OCI-LY7 (cell line): ENCODE results near the gene FBXO47. TPM values are rescaled to one million over a fixed set of nuclear protein-coding genes. Genes with fewer than 3 reads are reported as not detected.

Experiments
- BruUV-seq: library from RNA; stranded (reverse); fragments of 400-500 nt; replicated peaks from 2 replicates; lab custom pipeline; 2021; lab: Mats Ljungman, UMichigan
- CTCF ChIA-PET: fragments of 300-600 bp; sonication (Branson Sonifier 250); formaldehyde crosslinking; loops from one replicate; lab custom pipeline; 2022; ENCODE audit warnings: antibody characterized with exemption; ENCODE audit not compliant: unreplicated experiment; lab: Charles Lee
- POLR2A ChIA-PET: fragments of 300-600 bp; sonication (Branson Sonifier 250); formaldehyde crosslinking; loops from one replicate; lab custom pipeline; 2022; ENCODE audit warnings: antibody characterized with exemption; lab: Charles Lee
- DNase-seq: peaks from one replicate; pipeline ENCODE4 v3.0.0-alpha.2; 2015; ENCODE audit warnings: low spot score
- H2AFZ ChIP-seq: fragments of 200-600 bp; sonication (generic), shearing (Covaris generic); 2 replicates; pipeline ENCODE4 v1.6.1; 2014; ENCODE audit warnings: mild to moderate bottlenecking, antibody characterized with exemption, low read length, moderate library complexity
- H3K27ac ChIP-seq: fragments of 200-600 bp; sonication (generic); 2 replicates; pipeline ENCODE4 v1.5.1; 2014; ENCODE audit warnings: mixed run types, low read depth, mild to moderate bottlenecking, moderate library complexity, low read length, inconsistent platforms; ENCODE audit not compliant: poor library complexity, severe bottlenecking
- H3K36me3 ChIP-seq: fragments of 200-600 bp; sonication (generic); 2 replicates; pipeline ENCODE4 v1.6.1; 2014; ENCODE audit warnings: mild to moderate bottlenecking, antibody characterized with exemption, low read length, moderate library complexity, mixed read lengths; ENCODE audit not compliant: insufficient read depth
- H3K4me1 ChIP-seq: fragments of 200-600 bp; sonication (generic); 2 replicates; pipeline ENCODE4 v1.5.1; 2014; ENCODE audit warnings: mild to moderate bottlenecking, low read length; ENCODE audit not compliant: insufficient read depth, poor library complexity, severe bottlenecking
- H3K4me2 ChIP-seq: fragments of 200-600 bp; sonication (generic); 2 replicates; pipeline ENCODE4 v1.6.1; 2014; ENCODE audit warnings: mild to moderate bottlenecking, low read length
- H3K4me3 ChIP-seq: fragments of 200-600 bp; sonication (generic); 2 replicates; pipeline ENCODE4 v1.5.1; 2014; ENCODE audit warnings: mild to moderate bottlenecking, low read depth, low read length; ENCODE audit not compliant: poor library complexity, severe bottlenecking
- H3K79me2 ChIP-seq: fragments of 200-600 bp; sonication (generic); 2 replicates; pipeline ENCODE4 v1.6.1; 2016; ENCODE audit warnings: low read depth, mild to moderate bottlenecking, low read length, moderate library complexity, mixed read lengths; ENCODE audit not compliant: insufficient read depth
- H3K9me2 ChIP-seq: fragments of 200-600 bp; sonication (generic); 2 replicates; pipeline ENCODE4 v1.6.1; 2016; ENCODE audit warnings: mild to moderate bottlenecking, low read length, mixed read lengths; ENCODE audit not compliant: insufficient read depth
- H3K9me3 ChIP-seq: fragments of 200-600 bp; sonication (generic); 2 replicates; pipeline ENCODE4 v1.6.1; 2014; ENCODE audit warnings: mild to moderate bottlenecking, mixed run types, low read length, mixed read lengths
- H4K20me1 ChIP-seq: fragments of 200-600 bp; sonication (generic); 2 replicates; pipeline ENCODE4 v1.6.1; 2014; ENCODE audit warnings: mild to moderate bottlenecking, antibody characterized with exemption, low read length, moderate library complexity, mixed read lengths; ENCODE audit not compliant: insufficient read depth
- EZH2phosphoT487 ChIP-seq: fragments of 200-600 bp; sonication (generic); IDR thresholded peaks from 2 replicates; pipeline ENCODE4 v1.6.1; 2018; ENCODE audit warnings: low read depth, borderline replicate concordance, mild to moderate bottlenecking, mixed run types, antibody characterized with exemption, low read length, moderate library complexity, mixed read lengths
- intact Hi-C: fragments of 100-400 bp; cut with micrococcal nuclease; formaldehyde crosslinking; loops from one replicate; pipeline ENCODE4 v1.10.0; 2022; ENCODE audit not compliant: unreplicated experiment
- total RNA-seq, 2 experiments: library from RNA; depleted of rRNA in 1 of 2; stranded (reverse); fragments of >200 nt in 1 of 2; shearing (Covaris generic) in 1 of 2; gene quantifications; 2 replicates each; pipeline ENCODE4 v1.2.3, GENCODE V29; 2014 to 2022
- TF ChIP-seq, protein P1 (sequence below): fragments of 200-600 bp; sonication (generic); conservative IDR thresholded peaks from 2 replicates; pipeline ENCODE4 v1.5.1; 2014; ENCODE audit warnings: mild to moderate bottlenecking, antibody characterized with exemption, low read length, moderate library complexity, mixed read lengths

FBXO47 gene
- total RNA-seq, 2 experiments from 2014 or later = 0.13 TPM; not detected in 1

- H3K36me3 ChIP-seq = no peaks in the 10 kb centered on the region
- no TSS peak for BruUV-seq
- no peak for DNase-seq
- no peaks in the 10 kb centered on the region for H4K20me1 ChIP-seq
- no peak overlapping the region for H3K27ac ChIP-seq
- H3K9me3 ChIP-seq = no peaks in the 10 kb centered on the region
- POLR2A ChIA-PET = interaction anchor here (0.9 kb wide), 1 partner anchor 48 kb away, joined by 3 read pairs; no protein-coding TSS in a partner anchor
- no peaks in the 10 kb centered on the region for H3K4me1 ChIP-seq
- CTCF ChIA-PET = no interaction called here
- no peaks in the 10 kb centered on the region for H3K9me2 ChIP-seq
- no peaks in the 10 kb centered on the region for H3K79me2 ChIP-seq
- intact Hi-C loops = no loop called here
- no peak overlapping the region for H3K4me2 ChIP-seq
- TF ChIP-seq, protein P1, sequence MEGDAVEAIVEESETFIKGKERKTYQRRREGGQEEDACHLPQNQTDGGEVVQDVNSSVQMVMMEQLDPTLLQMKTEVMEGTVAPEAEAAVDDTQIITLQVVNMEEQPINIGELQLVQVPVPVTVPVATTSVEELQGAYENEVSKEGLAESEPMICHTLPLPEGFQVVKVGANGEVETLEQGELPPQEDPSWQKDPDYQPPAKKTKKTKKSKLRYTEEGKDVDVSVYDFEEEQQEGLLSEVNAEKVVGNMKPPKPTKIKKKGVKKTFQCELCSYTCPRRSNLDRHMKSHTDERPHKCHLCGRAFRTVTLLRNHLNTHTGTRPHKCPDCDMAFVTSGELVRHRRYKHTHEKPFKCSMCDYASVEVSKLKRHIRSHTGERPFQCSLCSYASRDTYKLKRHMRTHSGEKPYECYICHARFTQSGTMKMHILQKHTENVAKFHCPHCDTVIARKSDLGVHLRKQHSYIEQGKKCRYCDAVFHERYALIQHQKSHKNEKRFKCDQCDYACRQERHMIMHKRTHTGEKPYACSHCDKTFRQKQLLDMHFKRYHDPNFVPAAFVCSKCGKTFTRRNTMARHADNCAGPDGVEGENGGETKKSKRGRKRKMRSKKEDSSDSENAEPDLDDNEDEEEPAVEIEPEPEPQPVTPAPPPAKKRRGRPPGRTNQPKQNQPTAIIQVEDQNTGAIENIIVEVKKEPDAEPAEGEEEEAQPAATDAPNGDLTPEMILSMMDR = no peak
- TF ChIP-seq EZH2phosphoT487 = no peak
- H2AFZ ChIP-seq = no peak overlapping the region
- no peak overlapping the region for H3K4me3 ChIP-seq
These were observed 20.0 kb downstream of the FBXO47 start for GRCh38 chr17:38947189-38947588.

GRCh38 chr17:38943607-38944006 is 23.6 kb downstream of the FBXO47 start:
- Histone ChIP-seq H3K9me2 (no peaks in the 10 kb centered on the region), H4K20me1 (no peaks in the 10 kb centered on the region), H2AFZ (no peak overlapping the region), H3K4me1 (no peaks in the 10 kb centered on the region), H3K9me3 (no peaks in the 10 kb centered on the region), H3K36me3 (no peaks in the 10 kb centered on the region), H3K27ac (no peak overlapping the region), H3K4me2 (no peak overlapping the region), H3K79me2 (no peaks in the 10 kb centered on the region), H3K4me3 (no peak overlapping the region)
- TF ChIP-seq, protein P1 = no peak
- no peak for TF ChIP-seq EZH2phosphoT487
- CTCF ChIA-PET = no interaction called here
- DNase-seq = peak; percentile 21
- POLR2A ChIA-PET = interaction anchor here (0.9 to 1.0 kb wide), 2 partner anchors 11 to 15 kb away, joined by 3 read pairs; no protein-coding TSS in a partner anchor
- intact Hi-C loops = no loop called here
- BruUV-seq = no TSS peak

GRCh38 chr17:38942696-38943334 is 24.4 kb downstream of the FBXO47 start:
- Histone ChIP-seq H3K4me3 (no peak overlapping the region), H3K36me3 (no peaks in the 10 kb centered on the region), H4K20me1 (no peaks in the 10 kb centered on the region), H3K9me3 (no peaks in the 10 kb centered on the region), H3K9me2 (no peaks in the 10 kb centered on the region), H3K4me2 (peak overlapping the region; percentile 29; the same call in 1 of the 2 replicates), H2AFZ (peak overlapping the region; percentile 72; the same call in 1 of the 2 replicates), H3K27ac (no peak overlapping the region), H3K79me2 (no peaks in the 10 kb centered on the region), H3K4me1 (no peaks in the 10 kb centered on the region)
- ChIA-PET POLR2A (interaction anchor here (0.8 to 0.9 kb wide), 2 partner anchors 10 to 65 kb away, joined by 3 read pairs; no protein-coding TSS in a partner anchor), CTCF (no interaction called here)
- BruUV-seq = no TSS peak
- intact Hi-C loops = no loop called here
- DNase-seq = no peak
- no peak for TF ChIP-seq EZH2phosphoT487
- TF ChIP-seq, protein P1 = no peak
